Measurements from ENCODE around the gene PTPN1.
"Not testable (repeated sequence)": the region's sequence is repeated elsewhere in the genome, so short reads cannot be mapped to it uniquely, and the experiment has no call there.

Gene PTPN1

GRCh38 chr20:50596694-50597021, 86.5 kb downstream of the PTPN1 start:
- Histone ChIP-seq H3K27me3 (peaks cover 0 to 47% of the 10 kb centered on the region in 2 donors), H3K27ac (no peak overlapping the region)
- intact Hi-C loops (cut with DNase I; ENCODE audit: low total_unique reads): no loop called here

GRCh38 chr20:50597406-50597969, 87.3 kb downstream of the PTPN1 start:
- Histone ChIP-seq H3K4me3 (no peak overlapping the region), H3K27ac (no peak overlapping the region), H3K36me3 (no peaks in the 10 kb centered on the region), H3K4me1 (peaks cover 0 to 15% (median 2%) of the 10 kb centered on the region in 4 donors), H3K9me3 (no peaks in the 10 kb centered on the region), H3K27me3 (peaks cover 0 to 56% of the 10 kb centered on the region in 2 donors)
- TF ChIP-seq CTCF (IDR thresholded peaks at IDR 0.05): no peak
- no peak for DNase-seq
- intact Hi-C loops (cut with DNase I; ENCODE audit: low total_unique reads): no loop called here

More at GRCh38 chr20:50596694-50597021, 86.5 kb downstream of the PTPN1 start:
- no peak for TF ChIP-seq CTCF (IDR thresholded peaks at IDR 0.05)
- peaks cover 0 to 19% (median 7%) of the 10 kb centered on the region in 4 donors for H3K4me1 ChIP-seq
- no peaks in the 10 kb centered on the region for H3K36me3 ChIP-seq
- H3K9me3 ChIP-seq: no peaks in the 10 kb centered on the region
- no peak for DNase-seq
- H3K4me3 ChIP-seq: no peak overlapping the region

- Histone ChIP-seq H3K36me3 (no peaks in the 10 kb centered on the region), H3K9me3 (no peaks in the 10 kb centered on the region), H3K27me3 (peaks cover 0 to 59% of the 10 kb centered on the region in 2 donors), H3K4me1 (peaks cover 0 to 9% (median 0%) of the 10 kb centered on the region in 4 donors), H3K4me3 (no peak overlapping the region), H3K27ac (no peak overlapping the region)
- DNase-seq: no peak
- no peak for TF ChIP-seq CTCF (IDR thresholded peaks at IDR 0.05)
- intact Hi-C loops (cut with DNase I; ENCODE audit: low total_unique reads): no loop called here
Measured at GRCh38 chr20:50598074-50598473, 87.9 kb downstream of the PTPN1 start.

- H3K36me3 ChIP-seq; H3K9me3 ChIP-seq; DNase-seq; H3K4me3 ChIP-seq; H3K27ac ChIP-seq; H3K4me1 ChIP-seq; intact Hi-C loops (cut with DNase I; ENCODE audit: low total_unique reads): not testable (repeated sequence)
- H3K27me3 ChIP-seq: peaks cover 0 to 59% of the 10 kb centered on the region in 2 donors
Measured at GRCh38 chr20:50598768-50599167, 88.6 kb downstream of the PTPN1 start.

GRCh38 chr20:50600281-50600895, 90.2 kb downstream of the PTPN1 start:
- Histone ChIP-seq H3K4me3 (no peak overlapping the region), H3K36me3 (no peaks in the 10 kb centered on the region), H3K27me3 (peaks cover 0 to 48% of the 10 kb centered on the region in 2 donors), H3K4me1 (peaks cover 0 to 8% (median 0%) of the 10 kb centered on the region in 4 donors), H3K27ac (no peak overlapping the region), H3K9me3 (no peaks in the 10 kb centered on the region)
- intact Hi-C loops (cut with DNase I; ENCODE audit: low total_unique reads): no loop called here
- DNase-seq: no peak
- TF ChIP-seq CTCF (IDR thresholded peaks at IDR 0.05): no peak

- no peak for DNase-seq
- H3K9me3 ChIP-seq: no peaks in the 10 kb centered on the region
- H3K4me1 ChIP-seq: no peaks in the 10 kb centered on the region
- H3K4me3 ChIP-seq: no peak overlapping the region
- no peaks in the 10 kb centered on the region for H3K36me3 ChIP-seq
- H3K27me3 ChIP-seq: peaks cover 0 to 35% of the 10 kb centered on the region in 2 donors
- TF ChIP-seq CTCF (IDR thresholded peaks at IDR 0.05): no peak
- intact Hi-C loops (cut with DNase I; ENCODE audit: low total_unique reads): no loop called here
- no peak overlapping the region for H3K27ac ChIP-seq
Measured at GRCh38 chr20:50601511-50602431, 91.6 kb downstream of the PTPN1 start.
